Stimulated activated CD4-positive, alpha-beta T cell treated with anti-CD3 and anti-CD28 coated beads, Interleukin-4, amount 100 ng/mL, for 1 hour (primary cell): ENCODE measurements around the gene WWOX.
A peak's percentile ranks its signal among the peaks of the same experiment; 100 is the strongest.
"Not testable (repeated sequence)": the region's sequence is repeated elsewhere in the genome, so short reads cannot be mapped to it uniquely, and the experiment has no call there.

Experiments used
- DNase-seq: peaks from one replicate; pipeline ENCODE4 v3.0.0-alpha.2; 2020

Gene WWOX

DNA sequence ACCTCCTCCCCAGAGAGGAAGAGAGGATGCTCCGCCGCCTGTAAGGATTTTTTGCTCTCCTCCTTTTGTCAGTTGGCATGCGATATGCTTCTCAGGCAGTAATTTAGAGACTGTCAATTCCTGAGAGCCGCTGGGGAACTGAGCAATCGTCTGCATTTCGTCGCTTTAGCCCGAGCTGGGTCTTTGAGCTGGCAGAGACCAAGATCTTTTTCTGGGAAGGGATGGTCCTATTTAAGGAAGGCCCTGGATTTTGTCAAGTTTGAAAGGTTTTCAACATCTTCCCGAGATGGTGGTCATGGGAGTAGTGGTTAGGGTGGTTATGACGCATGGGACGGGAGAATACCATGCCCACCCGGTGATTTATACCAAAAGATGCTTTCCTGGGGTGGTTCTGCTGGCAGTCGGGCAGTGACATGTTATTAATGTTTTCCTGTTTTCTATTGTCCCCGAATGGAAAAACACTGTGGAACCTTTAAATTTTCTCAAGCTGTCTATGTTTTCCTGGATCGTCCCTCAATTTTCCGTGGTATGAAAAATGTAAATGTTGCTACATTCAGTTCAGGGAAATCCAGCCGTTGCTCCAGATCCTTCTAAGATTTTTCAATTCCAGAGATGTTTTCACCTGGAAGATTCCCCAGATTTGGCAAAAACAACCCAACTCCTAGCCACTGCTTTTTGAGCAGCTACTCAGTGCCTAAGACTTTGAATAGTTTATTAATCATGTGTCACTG is 914.6 kb downstream of the WWOX start:
- no peak for DNase-seq

GRCh38 chr16:79018650-79019429 is 919.4 kb downstream of the WWOX start:
- DNase-seq, result no peak

DNA sequence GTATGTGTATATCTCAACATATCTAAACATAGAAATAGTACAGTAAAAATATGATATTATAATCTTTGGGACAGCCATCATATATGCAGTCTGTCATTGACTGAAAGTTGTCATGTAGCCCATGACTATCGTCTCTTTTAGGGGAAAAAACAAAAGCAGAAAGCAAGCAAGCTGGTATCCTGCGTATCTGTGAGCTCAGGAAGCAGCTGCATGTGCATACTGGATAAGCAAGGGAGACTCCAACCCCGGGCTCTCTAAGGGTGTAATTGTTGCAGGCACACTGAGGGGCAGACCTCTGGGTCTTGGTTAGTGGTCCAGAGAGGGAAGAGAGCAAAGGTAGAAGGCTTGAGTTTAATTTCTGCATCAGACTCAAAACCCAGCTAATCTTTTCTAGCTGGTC is 920.0 kb downstream of the WWOX start:
- no peak for DNase-seq

GRCh38 chr16:79021991-79022630 is 922.7 kb downstream of the WWOX start:
- DNase-seq, result no peak

- DNase-seq, result no peak
Observed at GRCh38 chr16:79026117-79026516, 926.7 kb downstream of the WWOX start.

DNA sequence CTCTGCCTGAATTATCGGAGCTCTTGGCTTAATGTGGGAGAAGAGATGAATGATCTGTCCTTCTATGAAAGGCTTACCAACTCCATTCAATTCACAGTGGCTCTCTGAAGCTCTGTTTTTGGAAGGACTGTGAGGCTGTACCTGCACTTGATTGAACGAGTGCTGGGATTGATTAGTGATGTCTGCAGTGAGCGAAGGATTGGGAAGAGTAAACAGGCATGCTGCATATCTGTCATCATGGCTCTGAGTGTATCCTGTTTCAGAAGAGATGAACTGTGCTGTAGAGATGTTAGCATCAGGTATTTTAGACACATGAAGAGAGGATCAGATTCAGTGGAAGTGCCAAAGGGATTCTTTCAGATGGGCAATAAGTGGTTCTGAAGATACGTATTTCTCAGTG is 937.1 kb downstream of the WWOX start:
- no peak for DNase-seq

- DNase-seq, result no peak
Observed at GRCh38 chr16:79037521-79038373, 938.3 kb downstream of the WWOX start.

DNA sequence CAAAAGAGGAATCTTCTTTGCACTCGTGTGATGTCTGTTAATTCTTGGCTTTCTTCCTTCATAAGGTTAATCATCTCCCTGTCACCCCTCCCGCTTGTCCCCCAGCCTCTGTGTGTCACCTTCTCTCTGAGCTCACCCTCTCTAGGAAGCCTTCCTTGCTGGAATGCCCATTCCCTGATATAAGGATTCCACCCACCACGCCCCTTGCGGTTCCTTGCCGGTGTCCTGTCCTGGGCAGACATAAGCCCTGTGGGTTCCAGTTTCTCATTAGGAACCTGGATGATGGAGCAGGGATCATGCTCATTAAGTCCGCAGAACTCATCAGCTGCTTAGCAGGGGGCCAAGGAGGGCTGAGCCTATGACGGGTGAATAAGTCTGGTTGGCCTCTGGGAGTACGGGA is 941.8 kb downstream of the WWOX start:
- no peak for DNase-seq

DNA sequence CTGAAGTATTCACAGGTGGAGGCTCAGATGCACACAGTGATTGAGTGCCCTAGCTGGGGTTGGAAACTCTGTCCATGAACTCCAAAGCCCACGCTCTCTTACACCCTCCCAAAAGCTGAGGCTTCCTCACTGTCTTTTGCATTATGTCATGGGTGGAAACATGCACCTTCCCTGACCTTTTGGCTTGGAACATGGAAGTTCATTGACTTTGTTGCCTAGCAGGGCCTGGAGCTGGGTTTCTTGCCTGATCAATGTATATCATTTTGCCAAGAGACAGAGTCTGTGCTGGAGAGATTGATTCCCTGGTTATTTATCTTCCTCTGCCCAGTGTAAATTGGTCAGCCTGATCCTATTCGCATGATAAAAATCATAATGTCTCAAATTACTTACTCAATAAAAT is 942.7 kb downstream of the WWOX start:
- DNase-seq, result no peak

DNA sequence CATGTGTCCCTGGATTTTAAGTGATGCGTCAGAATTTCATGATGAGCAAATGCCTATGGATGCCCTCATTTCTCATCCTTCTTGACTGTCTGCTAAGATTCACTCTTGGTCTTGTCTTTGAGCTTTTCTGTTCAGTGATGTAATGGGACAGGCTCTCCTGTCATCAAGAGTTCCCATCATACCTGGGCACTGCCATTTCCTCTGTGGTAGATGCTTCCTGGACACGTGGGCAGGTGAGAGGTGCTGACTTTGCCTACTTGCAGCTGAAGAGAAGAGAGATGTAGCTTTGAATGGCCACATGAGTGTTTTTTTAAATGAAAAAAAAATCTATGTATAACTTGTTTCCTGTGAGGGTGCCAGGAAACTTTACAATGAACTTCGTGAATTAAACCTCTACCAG is 943.4 kb downstream of the WWOX start:
- DNase-seq, result peak; percentile 5

GRCh38 chr16:79045191-79045590 is 945.7 kb downstream of the WWOX start:
- no peak for DNase-seq

GRCh38 chr16:79047337-79047736 is 947.9 kb downstream of the WWOX start:
- DNase-seq, result no peak

GRCh38 chr16:79049040-79049439 is 949.6 kb downstream of the WWOX start:
- no peak for DNase-seq

DNA sequence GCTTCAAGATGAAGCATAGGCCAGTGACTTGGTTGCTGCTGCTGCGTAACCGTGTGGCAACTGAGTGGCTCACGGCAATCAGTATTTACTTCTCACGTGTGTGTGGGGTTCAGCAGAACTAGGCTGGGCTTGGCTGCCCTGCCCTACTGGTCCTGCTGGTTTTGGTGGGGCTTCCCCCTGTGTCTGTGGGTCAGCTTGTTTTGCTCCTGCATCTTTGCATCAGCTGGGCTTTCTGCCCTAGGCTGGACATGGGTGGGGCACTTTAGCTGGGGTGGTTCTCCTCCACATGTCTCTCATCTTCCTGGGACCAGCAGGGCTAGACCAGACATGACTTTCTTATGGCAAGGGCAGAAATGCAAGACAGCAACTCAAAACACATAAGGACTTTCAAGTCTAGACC is 950.6 kb downstream of the WWOX start:
- DNase-seq, result no peak

DNA sequence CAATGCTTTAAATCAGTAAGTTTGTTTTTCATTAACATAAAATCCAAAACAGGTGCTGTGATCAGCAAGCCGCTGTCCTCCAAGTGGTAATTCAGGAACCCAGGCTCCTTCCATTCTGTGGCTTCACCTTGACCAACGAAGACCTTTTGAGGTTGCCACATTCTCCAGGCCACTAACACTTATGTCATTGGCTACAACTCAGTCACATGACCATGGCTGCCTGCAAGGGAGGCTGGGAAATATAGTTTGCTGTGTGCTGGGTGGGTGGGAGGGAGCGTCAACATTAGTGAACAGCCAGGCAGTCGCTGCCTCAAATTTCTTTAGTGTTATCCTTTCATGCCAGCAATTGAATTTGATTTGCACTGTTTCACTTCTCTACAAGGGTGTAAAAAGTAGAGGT is 951.9 kb downstream of the WWOX start:
- no peak for DNase-seq

DNA sequence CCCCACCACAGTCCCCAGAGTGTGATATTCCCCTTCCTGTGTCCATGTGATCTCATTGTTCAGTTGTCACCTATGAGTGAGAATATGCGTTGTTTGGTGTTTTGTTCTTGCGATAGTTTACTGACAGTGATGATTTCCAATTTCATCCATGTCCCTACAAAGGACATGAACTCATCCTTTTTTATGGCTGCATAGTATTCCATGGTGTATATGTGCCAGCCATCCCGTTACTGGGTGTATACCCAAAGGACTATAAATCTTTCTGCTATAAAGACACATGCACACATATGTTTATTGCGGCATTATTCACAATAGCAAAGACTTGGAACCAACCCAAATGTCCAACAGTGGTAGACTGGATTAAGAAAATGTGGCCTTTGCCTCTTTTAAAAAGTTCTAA is 952.7 kb downstream of the WWOX start:
- not testable (repeated sequence) for DNase-seq

- no peak for DNase-seq
Observed at GRCh38 chr16:79053577-79053976, 954.1 kb downstream of the WWOX start.

GRCh38 chr16:79054211-79054984 is 954.9 kb downstream of the WWOX start:
- no peak for DNase-seq

- no peak for DNase-seq
Observed at GRCh38 chr16:79055251-79055970, 956.0 kb downstream of the WWOX start.

- DNase-seq, result no peak
Observed at GRCh38 chr16:79061181-79061580, 961.7 kb downstream of the WWOX start.

GRCh38 chr16:79062336-79062735 is 962.9 kb downstream of the WWOX start:
- DNase-seq, result no peak

GRCh38 chr16:79062821-79063220 is 963.4 kb downstream of the WWOX start:
- no peak for DNase-seq
